HL-60 (cell line): ENCODE data around the gene OSTF1.

Source experiments
- CTCF ChIP-seq: IDR thresholded peaks from one replicate; pipeline ENCODE4 v1.5.1; 2011; ENCODE audit warnings: low read length, control low read depth, inconsistent platforms; ENCODE audit not compliant: insufficient read depth
- GABPA ChIP-seq: IDR thresholded peaks from 2 replicates; pipeline ENCODE4 v1.6.1; 2012; ENCODE audit warnings: low read depth
- POLR2AphosphoS5 ChIP-seq: IDR thresholded peaks from 2 replicates; pipeline ENCODE4 v1.6.1; 2012; ENCODE audit warnings: low read depth
- REST ChIP-seq: IDR thresholded peaks from 2 replicates; pipeline ENCODE4 v1.6.1; 2012; ENCODE audit warnings: low read depth; ENCODE audit not compliant: insufficient replicate concordance

- TF ChIP-seq CTCF (no peak), POLR2AphosphoS5 (no peak), GABPA (no peak), REST (no peak)
Observed at GRCh38 chr9:75071530-75072122, 16.7 kb upstream of the OSTF1 start.
